ENCODE results near the gene PCDHA1.

DNA sequence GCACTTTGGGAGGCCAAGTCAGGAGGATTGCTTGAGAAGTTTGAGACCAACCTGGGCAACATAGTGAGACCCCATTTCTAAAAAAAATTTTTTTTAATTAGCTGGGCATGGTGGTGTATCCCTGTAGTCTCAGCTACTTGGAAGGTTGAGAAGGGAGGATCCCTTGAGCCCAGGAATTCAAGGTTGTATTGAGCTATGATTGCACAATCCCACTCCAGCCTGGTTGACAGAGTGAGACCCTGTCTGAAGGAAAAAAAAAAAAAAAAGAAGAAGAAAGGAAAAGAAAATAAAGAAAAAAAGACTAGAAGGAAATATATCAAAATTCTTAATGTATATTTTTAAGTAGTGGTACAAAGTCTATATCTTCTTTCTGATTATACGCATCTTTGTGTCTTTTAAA, 236.4 kb downstream of the PCDHA1 start:
- TF ChIP-seq, protein P1, sequence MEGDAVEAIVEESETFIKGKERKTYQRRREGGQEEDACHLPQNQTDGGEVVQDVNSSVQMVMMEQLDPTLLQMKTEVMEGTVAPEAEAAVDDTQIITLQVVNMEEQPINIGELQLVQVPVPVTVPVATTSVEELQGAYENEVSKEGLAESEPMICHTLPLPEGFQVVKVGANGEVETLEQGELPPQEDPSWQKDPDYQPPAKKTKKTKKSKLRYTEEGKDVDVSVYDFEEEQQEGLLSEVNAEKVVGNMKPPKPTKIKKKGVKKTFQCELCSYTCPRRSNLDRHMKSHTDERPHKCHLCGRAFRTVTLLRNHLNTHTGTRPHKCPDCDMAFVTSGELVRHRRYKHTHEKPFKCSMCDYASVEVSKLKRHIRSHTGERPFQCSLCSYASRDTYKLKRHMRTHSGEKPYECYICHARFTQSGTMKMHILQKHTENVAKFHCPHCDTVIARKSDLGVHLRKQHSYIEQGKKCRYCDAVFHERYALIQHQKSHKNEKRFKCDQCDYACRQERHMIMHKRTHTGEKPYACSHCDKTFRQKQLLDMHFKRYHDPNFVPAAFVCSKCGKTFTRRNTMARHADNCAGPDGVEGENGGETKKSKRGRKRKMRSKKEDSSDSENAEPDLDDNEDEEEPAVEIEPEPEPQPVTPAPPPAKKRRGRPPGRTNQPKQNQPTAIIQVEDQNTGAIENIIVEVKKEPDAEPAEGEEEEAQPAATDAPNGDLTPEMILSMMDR (conservative IDR thresholded peaks at IDR 0.05; ENCODE audit: low read length): no peak
- TF ChIP-seq EZH2phosphoT487 (IDR thresholded peaks at IDR 0.05; ENCODE audit: borderline replicate concordance): no peak

All from Loucy (cell line).